PC-9 (cell line): ENCODE data around the gene TRIM37. TPM values are rescaled to one million over a fixed set of nuclear protein-coding genes. Genes with fewer than 3 reads are reported as not detected.
"Not testable (repeated sequence)": the region's sequence is repeated elsewhere in the genome, so short reads cannot be mapped to it uniquely, and the experiment has no call there.

Experiments used
- BruUV-seq: library from RNA; stranded (reverse); fragments of 400-500 nt; replicated peaks from 2 replicates; lab custom pipeline; 2021; lab: Mats Ljungman, UMichigan
- CTCF ChIA-PET: fragments of 300-600 bp; sonication (Branson Sonifier 250); formaldehyde crosslinking; loops from one replicate; lab custom pipeline; 2022; ENCODE audit warnings: antibody characterized with exemption; lab: Charles Lee
- POLR2A ChIA-PET: fragments of 300-600 bp; sonication (Branson Sonifier 250); formaldehyde crosslinking; loops from one replicate; lab custom pipeline; 2022; ENCODE audit warnings: antibody characterized with exemption; ENCODE audit not compliant: unreplicated experiment; lab: Charles Lee
- DNase-seq, 2 experiments: peaks; one replicate each; pipeline versions ENCODE4 v3.0.0 to v3.0.0-alpha.2; 2015 to 2022; ENCODE audit warnings: mixed read lengths in 1 of 2
- H2AFZ ChIP-seq: fragments of 200-600 bp; sonication (generic); 2 replicates; pipeline ENCODE4 v1.8.1; 2017; ENCODE audit warnings: antibody characterized with exemption
- H3F3A ChIP-seq: fragments of 200-600 bp; sonication (generic); 2 replicates; pipeline ENCODE4 v1.8.1; 2017; ENCODE audit warnings: antibody characterized with exemption, mild to moderate bottlenecking, low read depth; ENCODE audit not compliant: insufficient read depth
- H3K27ac ChIP-seq: fragments of 200-600 bp; sonication (generic); 2 replicates; pipeline ENCODE4 v1.6.1; 2016; ENCODE audit warnings: mixed run types
- H3K27me3 ChIP-seq: fragments of 200-600 bp; sonication (generic); 2 replicates; pipeline ENCODE4 v1.6.1; 2016; ENCODE audit warnings: low read depth, mixed run types; ENCODE audit not compliant: insufficient read depth
- H3K36me3 ChIP-seq: fragments of 200-600 bp; sonication (generic); 2 replicates; pipeline ENCODE4 v1.6.1; 2016; ENCODE audit warnings: low read depth, mixed run types
- H3K4me1 ChIP-seq: fragments of 200-600 bp; sonication (generic); replicated peaks from 2 replicates; pipeline ENCODE4 v1.6.1; 2016; ENCODE audit warnings: mixed run types; ENCODE audit not compliant: insufficient read depth
- H3K4me2 ChIP-seq: fragments of 200-600 bp; sonication (generic); 2 replicates; pipeline ENCODE4 v1.6.1; 2017; ENCODE audit warnings: mixed run types
- H3K4me3 ChIP-seq: fragments of 200-600 bp; sonication (generic); 2 replicates; pipeline ENCODE4 v1.6.1; 2016; ENCODE audit warnings: mixed run types
- H3K79me2 ChIP-seq: fragments of 200-600 bp; sonication (generic); 2 replicates; pipeline ENCODE4 v1.6.1; 2017; ENCODE audit warnings: low read depth, mixed run types
- H3K9me2 ChIP-seq: fragments of 200-600 bp; sonication (generic); 2 replicates; pipeline ENCODE4 v1.8.1; 2017; ENCODE audit warnings: mild to moderate bottlenecking; ENCODE audit not compliant: insufficient read depth
- H3K9me3 ChIP-seq: fragments of 200-600 bp; sonication (generic); 2 replicates; pipeline ENCODE4 v1.8.1; 2016; ENCODE audit warnings: low read depth; ENCODE audit not compliant: insufficient read depth
- H4K20me1 ChIP-seq: fragments of 200-600 bp; sonication (generic); 2 replicates; pipeline ENCODE4 v1.8.1; 2017; ENCODE audit not compliant: insufficient read depth
- EZH2 ChIP-seq: fragments of 200-600 bp; sonication (generic); IDR thresholded peaks from 2 replicates; pipeline ENCODE4 v1.8.0; 2017; ENCODE audit warnings: antibody characterized with exemption, low read depth
- intact Hi-C: fragments of 100-400 bp; cut with micrococcal nuclease; formaldehyde crosslinking; loops from one replicate; pipeline ENCODE4 v1.10.0; 2022; ENCODE audit not compliant: unreplicated experiment
- total RNA-seq: library from RNA; stranded (reverse); gene quantifications from 2 replicates; pipeline ENCODE4 v1.2.3, GENCODE V29; 2021
- TF ChIP-seq, protein P1 (sequence below): fragments of 200-600 bp; sonication (generic); conservative IDR thresholded peaks from 2 replicates; pipeline ENCODE4 v1.6.1; 2017; ENCODE audit warnings: mixed run types, antibody characterized with exemption, mild to moderate bottlenecking, moderate library complexity

Gene TRIM37
- total RNA-seq, 1 experiment from 2014 or later, result 24.6 TPM

DNA sequence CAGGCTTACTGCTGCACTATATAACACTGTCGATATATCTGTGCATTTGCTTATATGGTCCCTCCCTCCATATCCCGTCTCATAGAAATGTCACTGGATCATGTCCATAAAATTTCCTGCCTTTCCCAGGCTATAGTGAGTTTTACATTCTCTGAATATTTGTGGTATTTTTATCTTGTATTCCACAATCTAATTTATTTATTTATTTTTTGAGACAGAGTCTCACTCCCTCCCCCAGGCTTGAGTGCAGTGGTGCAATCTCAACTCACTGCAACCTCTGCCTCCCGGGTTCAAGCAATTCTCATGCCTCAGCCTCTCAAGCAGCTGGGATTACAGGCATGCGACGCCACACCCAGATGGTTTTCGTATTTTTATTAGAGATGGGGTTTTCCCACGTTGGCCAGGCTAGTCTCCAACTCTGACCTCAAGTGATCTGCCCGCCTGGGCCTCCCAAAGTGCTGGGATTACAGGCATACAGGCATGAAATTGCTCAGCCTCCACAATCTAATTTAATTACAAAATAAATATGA, 12.9 kb downstream of the TRIM37 start:
- Histone ChIP-seq H3K9me3 (no peaks in the 10 kb centered on the region), H4K20me1 (no peaks in the 10 kb centered on the region), H3K27me3 (no peaks in the 10 kb centered on the region), H3K27ac (peak overlapping the region; percentile 66), H3K9me2 (no peaks in the 10 kb centered on the region), H3K4me3 (no peak overlapping the region), H3K4me1 (peaks cover 29% of the 10 kb centered on the region), H3K79me2 (peaks cover 56% of the 10 kb centered on the region), H3K36me3 (peaks cover 18% of the 10 kb centered on the region; the same call in 1 of the 2 replicates), H2AFZ (no peak overlapping the region), H3F3A (peaks cover 37% of the 10 kb centered on the region), H3K4me2 (peak overlapping the region; percentile 41)
- peak; percentile 72 to 84 for DNase-seq
- TF ChIP-seq, protein P1, sequence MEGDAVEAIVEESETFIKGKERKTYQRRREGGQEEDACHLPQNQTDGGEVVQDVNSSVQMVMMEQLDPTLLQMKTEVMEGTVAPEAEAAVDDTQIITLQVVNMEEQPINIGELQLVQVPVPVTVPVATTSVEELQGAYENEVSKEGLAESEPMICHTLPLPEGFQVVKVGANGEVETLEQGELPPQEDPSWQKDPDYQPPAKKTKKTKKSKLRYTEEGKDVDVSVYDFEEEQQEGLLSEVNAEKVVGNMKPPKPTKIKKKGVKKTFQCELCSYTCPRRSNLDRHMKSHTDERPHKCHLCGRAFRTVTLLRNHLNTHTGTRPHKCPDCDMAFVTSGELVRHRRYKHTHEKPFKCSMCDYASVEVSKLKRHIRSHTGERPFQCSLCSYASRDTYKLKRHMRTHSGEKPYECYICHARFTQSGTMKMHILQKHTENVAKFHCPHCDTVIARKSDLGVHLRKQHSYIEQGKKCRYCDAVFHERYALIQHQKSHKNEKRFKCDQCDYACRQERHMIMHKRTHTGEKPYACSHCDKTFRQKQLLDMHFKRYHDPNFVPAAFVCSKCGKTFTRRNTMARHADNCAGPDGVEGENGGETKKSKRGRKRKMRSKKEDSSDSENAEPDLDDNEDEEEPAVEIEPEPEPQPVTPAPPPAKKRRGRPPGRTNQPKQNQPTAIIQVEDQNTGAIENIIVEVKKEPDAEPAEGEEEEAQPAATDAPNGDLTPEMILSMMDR, result no peak
- TF ChIP-seq EZH2, result no peak
- intact Hi-C loops, result loop anchor here (2.0 to 5.0 kb wide), 2 partner anchors 13 to 576 kb away; partner anchors contain the start of gene TRIM37
- ChIA-PET CTCF (no interaction called here), POLR2A (interaction anchor here (0.6 kb wide), 1 partner anchor 55 kb away, joined by 3 read pairs; no protein-coding TSS in a partner anchor)
- BruUV-seq, result no TSS peak

DNA sequence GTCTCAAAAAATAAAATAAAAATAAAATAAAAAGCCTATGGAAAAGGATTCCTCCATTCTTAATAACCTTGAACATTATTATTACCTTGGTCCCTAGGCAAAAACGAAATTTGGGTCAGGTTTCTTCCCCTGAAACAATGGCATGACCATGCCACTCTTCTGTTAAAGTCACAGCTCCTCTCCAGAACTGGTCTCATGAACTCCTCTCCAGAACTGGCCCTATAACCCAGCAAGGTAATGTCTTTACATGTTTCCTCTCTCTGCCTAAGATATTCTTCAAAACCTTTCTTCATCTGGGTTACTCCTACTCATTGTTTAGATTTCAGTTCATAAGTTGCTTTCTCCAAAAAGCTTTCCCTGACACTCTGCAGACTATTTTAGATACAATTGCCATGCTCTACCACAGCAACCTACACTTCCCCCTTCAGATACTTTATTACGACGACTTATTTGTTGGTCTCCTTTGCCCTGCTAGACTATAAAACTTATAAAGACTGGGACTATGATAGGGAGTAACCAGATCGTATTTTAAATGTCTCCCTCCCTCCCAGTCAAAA, 13.5 kb downstream of the TRIM37 start:
- no peak overlapping the region for H3K4me3 ChIP-seq
- no TSS peak for BruUV-seq
- H3K27me3 ChIP-seq, result no peaks in the 10 kb centered on the region
- ChIA-PET CTCF (no interaction called here), POLR2A (interaction anchor here (0.6 kb wide), 1 partner anchor 56 kb away, joined by 3 read pairs; no protein-coding TSS in a partner anchor)
- H3K79me2 ChIP-seq, result peaks cover 55% of the 10 kb centered on the region
- TF ChIP-seq, protein P1, result no peak
- TF ChIP-seq EZH2, result no peak
- peak overlapping the region; percentile 41 for H3K4me2 ChIP-seq
- no peak for DNase-seq
- intact Hi-C loops, result loop anchor here (2.0 to 5.0 kb wide), 2 partner anchors 14 to 576 kb away; partner anchors contain the start of gene TRIM37
- H3K9me3 ChIP-seq, result no peaks in the 10 kb centered on the region
- no peaks in the 10 kb centered on the region for H3K9me2 ChIP-seq
- H2AFZ ChIP-seq, result no peak overlapping the region
- H3F3A ChIP-seq, result peaks cover 37% of the 10 kb centered on the region
- H4K20me1 ChIP-seq, result no peaks in the 10 kb centered on the region
- peaks cover 29% of the 10 kb centered on the region for H3K4me1 ChIP-seq
- H3K36me3 ChIP-seq, result peaks cover 15% of the 10 kb centered on the region; the same call in 1 of the 2 replicates
- peak overlapping the region; percentile 66 for H3K27ac ChIP-seq

- intact Hi-C loops, result loop anchor here (5.0 kb wide), 1 partner anchor 573 kb away; no protein-coding TSS in a partner anchor
- H4K20me1 ChIP-seq, H3K9me2 ChIP-seq, H3K27me3 ChIP-seq, H3K4me3 ChIP-seq, BruUV-seq, H2AFZ ChIP-seq, H3K36me3 ChIP-seq, H3K4me2 ChIP-seq, CTCF ChIA-PET, H3K9me3 ChIP-seq, DNase-seq, H3K27ac ChIP-seq: not testable (repeated sequence)
- Histone ChIP-seq H3K79me2 (peaks cover 31% of the 10 kb centered on the region), H3F3A (peaks cover 40% of the 10 kb centered on the region), H3K4me1 (peaks cover 33% of the 10 kb centered on the region)
- POLR2A ChIA-PET, result interaction anchor here (0.7 kb wide), 1 partner anchor 673 kb away, joined by 9 read pairs; the partner anchor contains the start of gene RNF43
Measured at GRCh38 chr17:59090593-59090992, 16.1 kb downstream of the TRIM37 start.
